Measurements from ENCODE around the gene C1QL4.
A peak's percentile ranks its signal among the peaks of the same experiment; 100 is the strongest.
"Not testable (repeated sequence)": the region's sequence is repeated elsewhere in the genome, so short reads cannot be mapped to it uniquely, and the experiment has no call there.

The C1QL4 gene

DNA sequence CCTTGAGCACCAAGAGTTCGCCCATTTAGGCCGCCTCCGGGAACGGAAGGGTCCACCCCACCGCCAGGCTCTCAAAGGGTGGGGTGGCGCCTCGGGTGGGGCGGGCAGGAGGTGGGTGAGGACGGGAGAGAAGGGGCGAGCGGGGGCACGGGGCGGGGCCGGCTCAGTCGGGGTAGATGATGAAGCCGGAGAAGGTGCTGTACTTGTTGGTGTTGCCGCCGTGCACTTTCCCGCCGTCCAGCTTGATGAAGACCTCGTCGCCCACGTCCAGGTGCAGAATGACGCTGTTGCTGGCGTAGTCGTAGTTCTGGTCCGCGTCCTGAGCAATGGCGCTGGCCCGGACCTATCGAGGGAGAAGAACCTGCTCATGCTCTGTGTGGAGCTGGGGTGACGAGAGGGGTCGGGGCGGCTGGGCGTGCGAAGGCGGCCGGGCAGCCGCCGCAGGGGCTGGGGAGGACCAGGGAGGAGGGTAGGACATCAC lies 4.1 kb downstream of the C1QL4 start:
- no peak for DNase-seq

DNA sequence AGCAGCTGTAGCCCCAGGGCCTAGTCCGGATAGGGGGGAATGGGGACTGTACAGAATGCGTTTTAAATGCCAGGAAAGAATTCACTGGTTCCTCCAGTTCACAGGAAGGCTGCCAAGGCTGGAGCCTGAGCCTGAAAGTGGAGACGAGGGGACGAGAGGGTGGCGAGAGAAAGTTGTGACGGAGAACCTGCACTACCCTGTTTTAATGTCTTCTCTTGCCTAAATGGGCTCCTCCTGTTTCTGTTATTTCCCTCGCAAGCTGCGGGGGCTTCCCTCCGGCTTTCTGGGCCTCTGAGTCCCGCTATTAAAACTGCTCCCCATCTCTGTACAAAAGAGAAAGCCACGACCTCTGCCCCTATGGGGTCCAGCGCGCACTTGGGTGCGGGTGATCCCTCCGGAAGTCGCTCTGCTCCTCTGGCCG lies 4.5 kb downstream of the C1QL4 start:
- DNase-seq, result no peak

DNA sequence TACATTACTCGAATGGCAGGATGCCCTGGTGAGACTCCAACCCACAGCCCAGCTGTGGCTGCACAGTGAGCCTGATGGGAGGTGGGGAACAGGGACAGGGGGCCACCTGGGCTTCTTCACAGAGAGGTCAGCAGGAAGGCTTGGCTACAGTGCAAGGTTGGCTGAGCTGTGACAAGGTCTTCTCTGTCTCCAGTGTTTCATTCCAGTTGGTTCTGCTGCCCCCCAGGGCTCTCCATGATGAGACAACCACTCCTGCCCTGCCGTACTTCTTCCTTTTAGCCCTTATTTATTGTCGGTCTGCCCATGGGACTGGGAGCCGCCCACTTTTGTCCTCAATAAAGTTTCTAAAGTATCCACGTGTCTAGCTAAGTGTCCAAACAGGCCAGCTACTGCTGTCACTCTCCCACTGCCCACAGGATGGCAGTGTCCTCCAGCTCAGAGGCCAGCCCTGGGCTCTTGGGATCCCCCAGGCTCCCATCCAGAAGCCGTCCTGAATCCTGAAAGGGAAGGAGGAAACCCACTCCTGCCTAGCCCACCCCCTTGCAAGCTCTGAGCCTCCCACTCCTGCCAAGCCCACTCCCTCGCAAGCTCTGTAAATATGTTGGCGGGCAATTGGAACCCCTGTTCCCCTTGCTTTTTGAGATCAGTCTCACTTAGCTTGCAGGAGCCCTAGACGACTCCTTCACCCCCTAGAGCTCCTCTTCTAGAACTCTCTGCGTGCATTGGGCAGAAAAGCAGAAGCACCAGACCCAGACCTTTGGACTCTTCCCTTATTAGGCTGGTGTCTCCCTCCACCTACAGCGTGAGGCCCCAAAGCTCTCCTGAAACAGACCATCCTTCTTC lies 5.4 kb downstream of the C1QL4 start:
- DNase-seq, result no peak

DNA sequence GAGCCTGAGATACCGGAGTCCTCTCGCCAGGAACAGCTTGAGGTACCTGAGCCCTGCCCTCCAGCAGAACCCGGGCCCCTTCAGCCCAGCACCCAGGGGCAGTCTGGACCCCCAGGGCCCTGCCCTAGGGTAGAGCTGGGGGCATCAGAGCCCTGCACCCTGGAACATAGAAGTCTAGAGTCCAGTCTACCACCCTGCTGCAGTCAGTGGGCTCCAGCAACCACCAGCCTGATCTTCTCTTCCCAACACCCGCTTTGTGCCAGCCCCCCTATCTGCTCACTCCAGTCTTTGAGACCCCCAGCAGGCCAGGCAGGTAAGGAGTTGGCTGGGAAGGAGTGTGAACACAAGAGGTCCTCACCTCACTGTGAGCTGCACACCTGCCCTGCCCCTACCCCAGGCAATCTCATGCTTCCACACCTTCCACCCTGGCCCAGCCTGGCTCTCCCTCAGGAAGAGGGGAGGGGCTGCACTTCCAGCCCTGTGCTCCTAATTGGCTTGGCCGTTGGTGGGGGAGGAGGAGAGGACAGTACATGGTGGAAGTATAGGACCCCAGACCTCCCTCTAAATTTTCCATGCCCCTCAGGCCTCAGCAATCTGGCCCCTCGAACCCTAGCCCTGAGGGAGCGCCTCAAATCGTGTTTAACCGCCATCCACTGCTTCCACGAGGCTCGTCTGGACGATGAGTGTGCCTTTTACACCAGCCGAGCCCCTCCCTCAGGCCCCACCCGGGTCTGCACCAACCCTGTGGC lies 6.2 kb downstream of the C1QL4 start:
- DNase-seq, result no peak

DNA sequence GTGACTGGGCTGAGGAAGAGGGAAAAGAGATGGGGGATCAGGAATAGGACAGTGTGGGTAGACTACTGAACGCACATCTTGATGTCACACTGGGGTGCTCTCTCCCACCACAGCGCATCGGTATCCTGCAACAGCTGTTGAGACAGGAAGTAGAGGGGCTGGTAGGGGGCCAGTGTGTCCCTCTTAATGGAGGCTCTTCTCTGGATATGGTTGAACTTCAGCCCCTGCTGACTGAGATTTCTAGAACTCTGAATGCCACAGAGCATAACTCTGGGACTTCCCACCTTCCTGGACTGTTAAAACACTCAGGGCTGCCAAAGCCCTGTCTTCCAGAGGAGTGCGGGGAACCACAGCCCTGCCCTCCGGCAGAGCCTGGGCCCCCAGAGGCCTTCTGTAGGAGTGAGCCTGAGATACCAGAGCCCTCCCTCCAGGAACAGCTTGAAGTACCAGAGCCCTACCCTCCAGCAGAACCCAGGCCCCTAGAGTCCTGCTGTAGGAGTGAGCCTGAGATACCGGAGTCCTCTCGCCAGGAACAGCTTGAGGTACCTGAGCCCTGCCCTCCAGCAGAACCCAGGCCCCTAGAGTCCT lies 6.9 kb downstream of the C1QL4 start:
- DNase-seq, result no peak

DNA sequence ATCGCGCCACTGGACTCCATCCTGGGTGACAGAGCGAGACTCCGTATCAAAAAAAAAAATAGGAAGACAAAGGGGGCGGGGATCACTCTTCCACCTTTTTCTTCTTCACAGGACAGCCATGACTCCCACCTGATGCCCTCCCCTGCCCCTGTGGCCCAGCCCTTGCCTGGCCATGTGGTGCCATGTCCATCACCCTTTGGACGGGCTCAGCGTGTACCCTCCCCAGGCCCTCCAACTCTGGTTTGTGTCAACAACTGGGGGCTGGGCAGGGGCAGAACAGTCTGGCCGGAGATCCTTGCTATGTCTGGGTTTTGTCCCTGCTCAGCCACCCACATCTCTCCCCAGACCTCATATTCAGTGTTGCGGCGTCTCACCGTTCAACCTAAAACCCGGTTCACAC lies 8.2 kb downstream of the C1QL4 start:
- DNase-seq, result no peak

DNA sequence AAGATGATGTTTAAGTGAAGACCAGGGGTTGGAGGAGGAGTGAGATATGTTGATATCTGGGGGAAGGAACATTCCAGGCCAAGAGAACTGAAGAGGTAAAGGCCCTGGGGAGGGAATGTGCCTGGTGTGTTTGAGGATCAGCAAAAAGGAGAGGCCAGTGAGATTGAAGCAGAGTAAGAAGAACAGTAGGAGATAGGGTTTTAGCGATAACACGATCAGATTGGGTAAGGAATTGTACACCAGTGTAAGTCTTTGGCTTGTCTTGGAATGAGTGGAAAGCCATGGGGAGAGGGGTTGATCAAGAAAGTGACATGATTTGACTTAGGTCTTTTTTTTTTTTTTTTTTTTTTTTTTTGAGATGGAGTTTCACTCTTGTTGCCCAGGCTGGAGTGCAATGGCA lies 9.1 kb downstream of the C1QL4 start:
- no peak for DNase-seq

DNA sequence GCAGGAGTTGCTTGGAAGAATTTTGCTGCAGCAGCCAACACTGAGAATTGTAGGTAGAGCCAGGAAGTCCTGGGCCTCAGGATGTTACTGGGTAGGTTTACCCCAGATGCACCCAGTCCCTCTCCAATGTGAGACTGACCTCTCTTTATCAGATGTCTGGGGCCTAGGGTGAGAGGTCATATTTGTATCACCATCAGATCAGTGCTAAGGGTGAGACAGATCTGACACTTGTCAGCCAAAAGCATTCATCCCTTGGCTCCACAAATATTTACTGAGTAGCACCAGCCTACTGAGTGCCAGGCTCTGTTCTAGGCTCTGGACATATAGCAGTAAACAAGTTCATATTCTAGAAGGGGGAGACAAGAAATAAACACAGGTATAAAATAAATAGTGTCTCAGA lies 9.6 kb downstream of the C1QL4 start:
- no peak for DNase-seq

DNA sequence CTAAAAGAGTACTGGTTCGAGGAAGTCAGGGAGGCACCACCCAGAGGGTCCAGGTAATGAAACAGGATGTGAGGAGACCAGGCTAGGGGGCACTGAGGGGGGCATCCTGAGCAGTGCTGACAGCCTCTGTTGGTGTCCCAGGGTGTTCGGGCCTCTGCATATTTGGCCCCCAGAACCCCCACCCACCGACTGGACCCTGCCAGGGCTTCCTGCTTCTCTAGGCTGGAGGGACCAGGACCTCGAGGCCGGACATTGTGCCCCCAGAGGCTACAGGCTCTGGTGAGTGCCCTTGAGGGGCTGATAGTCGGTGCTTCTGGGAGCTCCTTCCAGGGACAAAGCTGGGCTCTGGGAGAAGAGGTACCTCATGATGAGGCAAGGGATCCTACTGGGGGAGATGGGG lies 11.4 kb downstream of the C1QL4 start:
- no peak for DNase-seq

DNA sequence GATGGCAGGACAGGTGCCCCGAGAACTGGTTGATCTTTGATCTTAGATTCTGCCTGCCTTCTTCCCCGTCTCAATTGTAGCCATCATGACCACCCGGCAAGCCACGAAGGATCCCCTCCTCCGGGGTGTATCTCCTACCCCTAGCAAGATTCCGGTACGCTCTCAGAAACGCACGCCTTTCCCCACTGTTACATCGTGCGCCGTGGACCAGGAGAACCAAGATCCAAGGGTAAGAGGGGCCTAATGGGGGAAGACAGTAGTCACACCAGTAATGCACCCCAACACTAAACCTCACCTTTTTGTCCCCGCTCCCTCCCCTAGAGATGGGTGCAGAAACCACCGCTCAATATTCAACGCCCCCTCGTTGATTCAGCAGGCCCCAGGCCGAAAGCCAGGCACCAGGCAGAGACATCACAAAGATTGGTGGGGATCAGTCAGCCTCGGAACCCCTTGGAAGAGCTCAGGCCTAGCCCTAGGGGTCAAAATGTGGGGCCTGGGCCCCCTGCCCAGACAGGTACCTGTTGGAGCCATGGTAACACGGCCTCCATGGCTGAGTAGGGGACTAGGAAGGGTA lies 13.4 kb downstream of the C1QL4 start:
- no peak for DNase-seq

DNA sequence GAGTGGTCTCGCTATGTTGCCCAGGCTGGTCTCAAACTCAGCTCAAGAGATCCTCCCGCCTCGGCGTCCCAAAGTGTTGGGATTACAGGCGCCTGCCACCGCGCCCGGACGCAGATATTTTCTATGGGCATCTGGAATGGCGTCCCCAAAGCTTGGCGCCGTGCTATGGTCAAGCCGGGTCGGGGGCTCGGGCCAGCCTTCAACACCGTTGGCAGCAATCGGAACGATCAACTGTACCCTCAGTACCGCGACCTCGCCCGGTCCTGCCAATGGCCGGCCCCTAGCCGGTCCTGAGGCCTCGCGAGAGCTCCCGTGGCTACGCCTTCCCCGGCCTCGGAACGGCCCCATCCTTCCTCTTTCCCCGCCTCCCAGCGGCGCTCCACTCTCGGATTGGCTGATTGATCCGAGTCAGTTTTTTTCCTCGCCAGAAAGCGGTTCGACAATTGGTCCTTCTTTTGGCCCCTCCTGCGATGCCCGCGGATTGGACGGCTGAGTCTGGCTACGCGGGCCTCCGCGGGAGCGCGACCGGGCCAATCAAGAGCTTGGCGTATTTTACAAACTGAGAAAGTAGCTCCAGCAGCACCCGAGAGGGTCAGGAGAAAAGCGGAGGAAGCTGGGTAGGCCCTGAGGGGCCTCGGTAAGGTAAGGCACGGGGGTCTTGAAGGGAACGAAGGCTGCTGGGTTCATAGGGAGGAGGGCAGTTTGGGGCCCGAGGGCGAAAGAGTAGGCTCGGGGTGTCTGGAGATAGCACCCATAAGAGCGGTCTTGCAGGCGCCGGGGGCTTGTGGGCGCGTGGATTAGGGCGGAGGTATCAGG lies 14.1 kb downstream of the C1QL4 start, which contains the start of gene TROAP:
TSS of gene TROAP (plus strand) at position 548 of the 816 bp plus-strand sequence. CDS start 354 bp downstream, outside the sequence.
- DNase-seq, result peak; percentile 92 to 93

DNA sequence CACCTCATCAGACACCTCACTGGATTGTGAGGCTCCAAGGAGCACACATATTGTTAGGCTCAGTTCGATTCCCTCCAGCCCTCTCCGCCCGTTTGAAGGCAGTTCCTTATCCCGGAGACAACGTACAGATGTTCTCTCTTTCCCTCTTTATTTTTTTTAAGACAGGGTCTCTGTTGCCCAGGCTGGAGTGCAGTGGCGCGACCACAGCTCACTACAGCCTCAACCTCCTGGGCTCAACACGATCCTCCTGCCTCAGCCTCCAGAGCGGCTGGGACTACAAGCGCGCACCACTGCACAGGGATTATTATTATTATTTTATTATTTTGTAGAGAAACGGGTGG lies 14.7 kb downstream of the C1QL4 start:
- no peak for DNase-seq

DNA sequence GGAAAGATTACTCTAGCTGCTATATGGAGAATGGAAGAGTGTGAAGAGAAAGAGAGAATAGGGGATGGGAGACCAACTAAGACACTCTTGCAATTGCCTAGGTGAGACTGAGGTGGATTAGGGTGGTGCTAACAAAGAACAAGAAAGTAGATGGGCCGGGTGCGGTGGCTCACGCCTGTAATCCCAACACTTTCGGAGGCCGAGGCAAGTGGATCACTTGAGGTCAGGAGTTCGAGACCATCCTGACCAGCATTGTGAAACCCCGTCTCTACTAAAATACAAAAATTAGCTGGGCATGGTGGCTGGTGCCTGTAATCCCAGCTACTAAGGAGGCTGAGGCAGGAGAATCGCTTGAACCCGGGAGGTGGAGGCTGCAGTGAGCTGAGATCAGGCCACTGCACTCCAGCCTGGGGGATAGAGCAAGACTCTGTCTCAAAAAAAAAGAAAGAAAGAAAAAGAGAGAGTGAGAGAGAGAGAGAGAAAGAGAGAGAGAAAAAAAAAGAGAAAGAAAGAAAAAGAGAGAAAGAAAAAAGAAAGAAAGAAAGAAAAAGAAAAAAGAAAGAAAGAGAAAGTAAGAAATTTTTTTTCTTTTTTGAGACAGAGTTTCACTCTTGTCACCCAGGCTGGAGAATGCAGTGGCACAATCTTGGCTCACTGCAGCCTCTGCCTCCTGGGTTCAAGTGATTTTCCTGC lies 16.4 kb downstream of the C1QL4 start:
- not testable (repeated sequence) for DNase-seq

DNA sequence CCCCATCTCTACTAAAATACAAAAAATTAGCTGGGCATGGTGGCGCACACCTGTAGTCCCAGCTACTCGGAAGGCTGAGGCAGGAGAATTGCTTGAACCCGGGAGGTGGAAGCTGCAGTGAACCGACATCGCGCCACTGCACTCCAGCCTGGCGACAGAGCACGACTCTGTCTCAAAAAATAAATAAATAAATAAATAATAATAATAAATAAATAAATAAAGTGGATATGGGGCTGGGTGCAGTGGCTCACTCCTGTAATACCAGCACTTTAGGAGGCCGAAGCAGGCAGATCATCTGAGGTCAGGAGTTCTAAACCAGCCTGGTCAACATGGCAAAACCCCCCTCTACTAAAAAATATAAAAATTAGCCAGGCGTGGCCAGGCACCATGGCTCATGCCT lies 19.9 kb downstream of the C1QL4 start:
- DNase-seq, result not testable (repeated sequence)

DNA sequence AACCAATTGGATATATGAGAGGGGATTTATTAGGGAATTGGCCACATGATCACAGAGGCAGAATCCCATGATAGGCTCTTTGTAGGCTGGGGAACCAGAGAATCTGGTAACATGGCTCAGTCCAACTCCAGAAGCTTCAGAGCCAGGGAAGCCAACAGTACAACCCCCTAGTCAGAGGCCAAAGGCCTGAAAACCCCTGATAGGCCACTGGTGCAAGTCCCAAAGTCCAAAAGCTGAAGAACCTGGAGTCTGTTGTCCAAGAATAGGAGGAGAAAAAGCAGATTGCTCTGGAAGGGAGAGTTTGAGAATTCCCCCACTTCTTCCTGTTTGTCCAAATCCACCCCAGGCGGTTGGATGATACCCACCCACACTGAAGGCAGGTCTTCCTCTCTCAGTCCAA lies 22.2 kb downstream of the C1QL4 start:
- DNase-seq, result no peak

DNA sequence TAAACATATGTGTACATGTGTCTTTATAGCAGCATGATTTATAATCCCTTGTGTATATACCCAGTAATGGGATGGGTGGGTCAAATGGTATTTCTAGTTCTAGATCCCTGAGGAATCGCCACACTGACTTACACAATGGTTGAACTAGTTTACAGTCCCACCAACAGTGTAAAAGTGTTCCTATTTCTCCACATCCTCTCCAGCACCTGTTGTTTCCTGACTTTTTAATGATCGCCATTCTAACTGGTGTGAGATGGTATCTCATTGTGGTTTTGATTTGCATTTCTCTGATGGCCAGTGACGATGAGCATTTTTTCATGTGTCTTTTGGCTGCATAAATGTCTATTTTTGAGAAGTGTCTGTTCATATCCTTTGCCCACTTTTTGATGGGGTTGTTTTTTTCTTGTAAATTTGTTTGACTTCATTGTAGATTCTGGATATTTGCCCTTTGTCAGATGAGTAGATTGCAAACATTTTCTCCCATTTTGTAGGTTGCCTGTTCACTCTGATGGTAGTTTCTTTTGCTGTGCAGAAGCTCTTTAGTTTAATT lies 26.5 kb downstream of the C1QL4 start:
- not testable (repeated sequence) for DNase-seq

DNA sequence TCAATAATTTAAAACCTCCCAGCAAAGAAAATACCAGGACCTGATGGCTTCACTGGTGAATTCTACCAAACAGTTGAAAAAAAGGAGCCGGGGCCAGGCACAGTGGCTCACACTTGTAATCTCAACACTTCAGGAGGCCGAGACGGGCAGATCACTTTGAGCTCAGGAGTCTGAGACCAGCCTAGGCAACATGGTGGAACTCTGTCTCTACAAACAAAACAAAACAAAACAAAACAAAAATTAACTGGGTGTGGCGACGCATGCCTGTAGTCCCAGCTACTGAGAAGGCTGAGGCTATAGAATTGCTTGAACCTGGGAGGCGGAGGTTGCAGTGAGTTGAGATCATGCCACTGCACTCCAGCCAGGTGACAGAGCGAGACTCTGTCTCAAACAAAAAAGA lies 27.6 kb downstream of the C1QL4 start:
- DNase-seq, result no peak

DNA sequence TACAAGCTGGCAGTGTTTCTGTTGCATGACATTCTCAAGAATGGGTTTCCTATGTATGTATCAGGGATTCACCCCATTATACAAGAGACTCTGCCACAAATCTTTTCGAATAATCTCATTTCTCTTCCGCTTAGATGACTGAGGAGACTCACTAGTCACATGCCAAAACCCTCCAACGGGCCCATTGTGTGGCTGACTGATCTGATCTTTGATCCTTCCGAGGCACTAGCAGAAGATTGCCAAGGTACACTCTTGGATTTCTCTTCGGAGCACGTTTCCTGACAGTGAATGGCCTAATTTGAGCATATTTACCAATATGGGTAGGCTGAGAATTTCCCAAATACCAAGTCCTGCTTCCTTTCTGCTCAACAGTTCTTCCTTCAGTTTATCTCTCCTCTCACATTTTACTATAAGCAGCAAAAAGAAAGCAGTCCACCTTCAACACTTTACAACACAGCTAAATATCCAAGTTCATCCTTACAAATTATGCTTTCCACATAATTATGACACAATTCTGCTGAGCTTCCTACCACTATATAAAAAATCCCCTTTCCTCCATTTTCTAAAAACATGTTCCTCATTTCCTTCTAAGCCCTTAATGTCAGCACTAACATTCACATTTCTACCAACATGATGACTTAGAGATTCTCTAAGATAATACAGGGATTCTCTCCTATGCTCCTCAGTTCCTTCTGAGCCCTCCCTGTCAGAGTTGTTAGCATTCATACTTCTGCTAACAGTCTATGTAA lies 31.1 kb downstream of the C1QL4 start:
- no peak for DNase-seq

DNA sequence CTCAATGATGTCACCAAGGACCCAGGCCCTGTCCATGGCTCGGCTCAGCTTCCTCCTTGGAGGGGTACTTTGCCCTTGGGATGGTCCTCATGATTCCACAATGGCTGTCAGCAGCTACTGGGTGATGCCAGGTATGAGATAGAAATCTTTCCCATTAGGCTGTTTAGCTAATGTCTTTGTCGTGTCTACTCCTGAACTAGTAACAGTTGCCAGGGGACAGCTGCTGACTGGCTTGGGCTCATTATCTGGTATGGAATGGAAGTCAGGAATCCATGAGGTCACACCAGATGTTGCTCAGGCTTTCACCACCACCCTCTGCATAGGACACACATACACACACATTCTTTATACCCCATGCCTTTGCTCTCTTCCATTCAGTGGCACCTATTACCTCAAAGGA lies 32.8 kb downstream of the C1QL4 start:
- DNase-seq, result no peak

DNA sequence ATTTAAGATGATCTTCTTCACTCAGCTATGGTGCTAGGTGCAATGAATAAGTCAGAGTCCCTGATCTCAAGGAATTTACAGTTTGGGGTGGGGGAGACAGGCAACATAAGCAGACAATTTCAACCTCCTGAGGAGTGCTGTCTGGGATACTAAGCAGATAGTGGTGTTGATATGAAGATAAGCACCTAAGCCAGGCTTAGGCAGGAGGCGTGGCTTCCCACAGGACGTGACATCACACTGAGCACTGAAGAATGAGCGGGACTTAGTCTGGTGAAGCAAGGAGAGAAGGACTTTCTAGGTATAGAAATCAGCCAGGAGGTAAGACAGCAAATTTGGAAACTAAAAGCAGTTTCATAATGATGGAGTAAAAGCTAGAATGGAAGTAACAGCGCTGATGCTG lies 35.2 kb downstream of the C1QL4 start:
- DNase-seq, result peak in 1 of 2 donors; percentile 29

DNA sequence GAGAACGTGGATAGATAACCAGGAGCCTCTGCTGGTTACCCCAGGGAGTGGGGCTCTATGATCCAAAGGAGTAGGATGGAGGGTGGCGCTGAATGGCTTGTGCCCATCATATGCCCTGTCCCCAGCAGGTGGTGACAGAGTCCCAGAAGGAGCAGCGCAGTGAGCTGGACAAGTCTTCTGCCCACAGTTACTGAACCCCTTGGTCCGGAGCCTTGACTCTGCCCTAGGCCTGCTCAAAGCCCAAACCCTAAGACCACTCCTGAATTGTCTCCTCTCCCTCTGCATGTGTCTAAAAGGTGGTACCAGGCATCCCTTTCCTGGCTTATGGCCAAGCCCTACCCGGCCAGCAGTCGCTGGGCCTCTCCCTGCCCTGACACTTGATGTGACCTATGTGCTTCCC lies 38.8 kb downstream of the C1QL4 start:
- no peak for DNase-seq

Measured in stimulated activated CD4-positive, alpha-beta T cell treated with anti-CD3 and anti-CD28 coated beads, Interleukin-2, amount 100 ng/mL, for 48 hours (primary cell).